Measurements from ENCODE around the gene PLG. TPM values are rescaled to one million over a fixed set of nuclear protein-coding genes. Genes with fewer than 3 reads are reported as not detected.

Gene PLG
- total RNA-seq, 1 donor from 2014 or later: not detected

Other genes starting within 250 kb of the PLG start
- gene LPA, start 38.0 kb upstream of the PLG start, total RNA-seq: not detected in 2 replicates